NCI-H2227 (cell line): ENCODE measurements around the gene GRB10.
"Not testable (repeated sequence)": the region's sequence is repeated elsewhere in the genome, so short reads cannot be mapped to it uniquely, and the experiment has no call there.

Experiments
- DNase-seq: peaks from one replicate; lab custom pipeline; 2025; ENCODE audit not compliant: unreplicated experiment; lab: John Stamatoyannopoulos, UW

The GRB10 gene

DNA sequence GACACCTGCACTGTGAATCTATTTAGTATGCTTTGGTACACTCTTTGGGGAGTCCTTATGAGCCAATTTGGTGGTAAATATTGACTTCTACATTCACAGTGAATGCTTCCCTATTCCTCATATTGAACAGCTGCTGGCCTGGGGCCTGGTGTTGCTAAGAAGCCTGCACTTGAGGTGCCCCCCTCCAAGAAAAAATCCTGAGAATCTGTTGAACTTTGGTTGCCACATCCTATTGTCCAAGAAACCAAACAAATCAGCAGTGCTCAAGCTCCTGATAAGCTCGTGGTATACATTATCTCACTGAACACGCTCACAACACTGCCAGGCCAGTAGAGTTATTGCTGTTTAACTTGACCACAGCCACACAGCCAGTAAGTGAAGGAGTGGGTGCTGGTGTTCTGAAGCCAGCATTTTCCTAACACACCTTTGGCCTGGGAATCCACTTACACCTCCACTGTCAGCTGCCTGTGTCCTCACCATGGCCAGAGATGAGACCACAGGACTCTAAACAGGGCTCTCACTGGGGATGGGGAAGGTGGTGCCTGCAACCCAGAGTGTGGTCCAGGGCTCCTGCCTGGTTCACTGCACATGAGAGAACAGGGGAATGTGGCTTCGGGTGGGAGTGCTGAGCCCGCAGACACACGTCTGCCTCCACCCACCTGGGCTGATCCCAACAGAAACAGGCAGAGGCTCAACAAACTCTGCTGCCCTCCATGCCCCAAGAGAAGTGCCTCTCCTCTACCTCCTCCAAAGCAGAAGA, 224.2 kb downstream of the GRB10 start:
- no peak for DNase-seq

DNA sequence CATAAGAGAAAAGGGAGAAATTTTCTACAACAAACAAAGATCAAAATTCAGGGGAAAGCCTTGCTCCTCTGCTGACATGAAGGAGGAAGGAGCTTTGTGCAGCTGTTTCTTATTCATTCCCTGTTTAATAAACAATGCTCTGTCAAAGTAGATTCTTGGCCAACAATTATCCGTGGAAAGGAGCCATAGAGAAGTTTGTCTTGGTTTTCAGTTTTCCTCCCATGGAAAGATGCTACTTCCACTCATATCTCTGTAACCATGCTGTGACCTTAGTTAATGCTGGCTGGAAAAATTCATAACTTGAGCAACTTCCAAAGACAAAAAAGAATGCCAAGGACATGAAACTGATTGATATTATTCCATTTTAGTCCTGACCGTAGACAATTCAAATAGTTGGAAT, 225.6 kb downstream of the GRB10 start:
- no peak for DNase-seq

DNA sequence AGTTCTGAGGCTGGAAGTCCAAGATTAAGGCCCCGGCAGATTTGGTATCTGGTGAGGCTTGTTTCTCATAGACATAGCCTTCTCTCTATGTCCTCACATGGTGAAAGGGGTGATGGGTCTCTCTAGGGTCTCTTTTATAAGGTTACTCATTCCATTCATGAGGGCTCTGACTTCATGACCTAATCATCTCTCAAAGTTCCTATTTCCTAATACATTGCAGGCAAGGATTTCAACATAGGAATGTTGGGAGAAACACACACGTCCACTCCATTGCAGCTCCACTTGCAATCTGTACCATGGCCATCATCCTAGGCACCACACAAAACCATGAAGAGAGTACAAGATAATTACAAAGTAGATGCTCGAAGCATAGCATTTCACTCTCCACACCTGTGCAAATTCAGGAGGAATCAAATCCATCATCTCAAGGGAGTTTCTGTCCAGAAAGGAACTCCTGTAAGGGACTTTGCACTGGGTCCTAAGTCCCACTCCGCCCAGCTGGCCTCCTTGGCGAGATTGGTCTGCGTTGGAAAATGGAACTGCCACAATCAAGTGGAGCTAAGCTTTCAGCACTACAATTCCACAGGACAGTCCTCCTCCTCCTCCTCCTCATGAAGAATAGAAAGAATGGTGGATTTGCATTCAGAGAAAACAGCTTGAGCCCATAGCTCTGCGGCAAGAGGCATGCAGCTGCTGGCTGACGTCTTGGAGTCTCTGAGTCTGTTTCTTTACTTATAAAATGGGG, 226.3 kb downstream of the GRB10 start:
- DNase-seq = no peak

DNA sequence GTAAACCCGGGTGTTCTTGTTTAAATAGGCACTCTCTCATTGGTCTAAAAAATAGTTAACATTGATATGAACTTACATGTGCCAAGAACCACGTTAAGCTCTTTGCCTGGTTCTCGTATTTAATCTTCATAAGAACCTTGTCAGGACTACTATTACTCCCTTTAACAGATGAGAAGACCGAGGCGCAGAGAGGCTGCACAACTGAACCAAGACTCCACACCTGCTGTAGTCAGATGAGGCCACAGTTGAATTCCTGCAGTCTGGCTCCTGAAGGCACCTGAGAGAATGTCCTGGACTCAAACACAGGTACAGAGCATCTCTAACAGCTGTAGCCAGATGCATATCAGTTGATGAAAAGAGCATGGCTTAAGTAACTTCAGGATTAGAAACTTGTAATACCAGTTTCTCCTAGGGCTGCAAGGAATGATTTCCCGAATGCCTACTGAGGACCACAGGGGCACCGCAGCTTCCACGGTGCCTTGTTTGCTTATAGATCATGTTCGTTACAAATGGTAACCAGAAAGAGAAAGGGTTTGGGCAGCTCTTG, 227.0 kb downstream of the GRB10 start:
- no peak for DNase-seq

DNA sequence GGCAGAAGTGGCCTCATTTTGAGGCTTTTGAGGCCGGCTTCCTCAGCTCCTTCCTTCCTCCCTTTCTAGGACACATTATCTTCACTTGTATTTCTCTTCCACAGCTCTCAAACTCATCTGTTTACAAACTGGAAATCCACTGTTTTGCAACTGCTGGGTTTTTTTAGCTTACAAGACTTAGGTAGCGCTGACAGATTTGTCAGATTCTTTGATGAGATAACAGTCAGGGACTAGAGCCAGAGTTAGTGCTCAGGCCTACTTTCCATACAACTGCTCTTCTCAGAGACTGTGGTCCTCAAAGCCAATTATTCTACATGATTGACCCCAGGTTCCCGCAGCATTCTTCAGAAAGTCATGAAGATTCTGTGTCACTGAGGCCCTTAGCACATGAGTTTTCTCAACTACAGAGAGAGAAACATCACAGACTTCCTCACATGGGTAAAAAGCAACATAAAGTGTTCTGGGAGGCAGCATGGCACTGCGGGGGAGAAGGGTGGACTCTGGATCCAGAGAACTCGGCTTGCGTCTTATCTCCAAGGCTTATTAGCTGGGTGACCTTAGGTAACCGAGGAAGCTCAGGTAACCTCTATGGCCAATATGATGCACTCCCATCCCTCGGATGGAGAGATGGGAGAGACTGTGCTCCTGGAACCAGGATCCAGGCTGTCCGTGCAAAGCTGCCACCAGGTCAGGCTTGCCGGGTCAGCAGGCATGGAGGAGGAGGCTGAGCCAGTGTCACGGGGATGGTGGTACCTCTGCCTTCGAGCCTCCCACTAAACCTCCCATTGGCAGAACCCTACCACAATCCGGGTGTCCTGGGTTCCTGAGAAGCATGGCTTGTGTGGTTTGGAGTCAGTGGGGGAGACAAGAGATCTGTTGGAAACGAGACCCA, 228.0 kb downstream of the GRB10 start:
- no peak for DNase-seq

DNA sequence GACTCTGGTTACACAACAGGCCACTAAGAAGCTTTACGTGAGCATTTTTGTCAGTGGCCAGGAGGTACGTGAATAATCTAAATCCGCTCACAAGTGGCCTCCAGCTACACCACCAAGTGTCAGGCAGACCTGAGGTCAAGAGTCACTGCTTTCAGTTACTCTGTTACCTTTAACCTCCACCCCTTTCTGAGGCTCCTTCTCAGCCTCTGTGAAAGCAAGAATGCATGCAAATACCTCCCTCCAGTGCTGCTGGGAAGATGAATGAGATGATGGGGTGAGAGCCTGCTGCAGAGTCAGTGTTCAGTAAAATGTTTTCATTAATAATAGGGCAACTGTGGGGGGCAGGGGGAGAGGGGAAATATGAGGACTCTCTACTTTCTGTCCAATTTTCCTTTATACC, 228.7 kb downstream of the GRB10 start:
- DNase-seq = no peak

DNA sequence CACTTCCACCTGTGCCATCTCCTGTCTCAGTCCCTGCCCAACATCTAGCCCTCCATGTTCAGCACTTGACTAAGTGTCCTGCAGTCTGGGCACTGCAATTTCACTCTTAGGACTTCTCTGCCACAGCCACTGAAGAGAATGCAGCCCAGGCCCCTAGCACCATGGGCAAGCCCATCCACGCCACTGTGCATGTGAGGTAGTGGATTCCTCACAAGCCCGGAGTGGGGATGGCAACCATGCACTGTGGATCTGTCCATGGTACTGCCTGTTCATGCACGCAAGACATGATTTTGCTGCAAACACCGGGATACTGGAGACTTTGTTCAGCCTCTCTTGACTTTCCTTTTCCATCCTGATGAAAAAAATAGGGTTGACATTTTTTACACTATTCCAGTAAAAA, 229.8 kb downstream of the GRB10 start:
- no peak for DNase-seq

DNA sequence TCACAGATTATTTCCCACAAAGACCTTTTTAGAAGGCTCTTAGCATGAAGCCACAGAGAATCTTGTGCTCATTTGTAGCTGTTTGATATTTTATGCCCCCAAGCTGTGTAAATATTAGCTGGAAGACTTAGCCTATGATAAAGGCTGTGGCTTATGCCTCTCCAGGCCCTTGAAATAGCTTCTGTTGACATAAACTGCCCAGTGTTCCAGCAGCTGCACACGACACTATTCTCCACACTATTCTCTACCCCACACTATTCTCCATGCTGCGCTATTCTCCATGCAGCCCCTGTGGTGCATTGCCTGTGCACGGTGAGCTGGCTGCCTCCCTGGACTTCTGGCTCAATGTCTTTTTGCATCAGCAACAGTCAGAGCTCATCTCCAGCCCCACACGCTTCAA, 230.6 kb downstream of the GRB10 start:
- peak; percentile 16 for DNase-seq

DNA sequence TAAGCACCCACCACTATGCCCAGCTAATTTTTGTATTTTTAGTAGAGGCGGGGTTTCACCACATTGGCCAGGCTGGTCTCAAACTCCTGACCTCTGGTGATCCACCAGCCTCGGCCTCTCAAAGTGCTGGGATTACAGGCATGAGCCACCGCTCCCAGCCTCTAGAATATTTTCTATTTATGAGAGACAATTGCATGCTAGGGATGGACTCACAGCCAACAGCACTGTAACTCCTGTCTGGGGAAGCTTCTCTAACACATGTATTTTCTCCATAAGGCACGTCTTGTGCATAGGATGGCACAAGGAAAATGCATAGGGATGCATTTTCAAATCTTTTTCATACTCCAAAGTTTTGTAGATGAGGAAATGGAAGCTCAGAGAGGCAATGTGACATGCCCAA, 237.1 kb downstream of the GRB10 start:
- not testable (repeated sequence) for DNase-seq

DNA sequence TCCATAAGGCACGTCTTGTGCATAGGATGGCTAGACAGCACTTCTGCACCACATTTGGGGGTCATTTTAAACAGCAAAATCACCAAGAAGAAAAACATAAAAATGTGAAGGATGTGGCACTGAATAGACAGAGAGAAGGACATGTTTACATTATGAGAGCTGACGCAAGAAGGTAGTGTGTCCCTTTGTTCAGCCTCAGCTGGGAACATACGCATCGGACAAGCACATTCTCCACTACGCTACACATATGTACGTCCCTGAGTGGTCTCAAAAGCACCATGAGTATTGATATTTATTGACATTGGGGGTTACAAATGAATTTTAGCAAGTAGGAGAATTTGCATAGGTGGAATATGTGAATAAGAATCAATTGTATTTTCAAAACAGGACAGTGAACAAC, 237.7 kb downstream of the GRB10 start:
- DNase-seq = no peak

DNA sequence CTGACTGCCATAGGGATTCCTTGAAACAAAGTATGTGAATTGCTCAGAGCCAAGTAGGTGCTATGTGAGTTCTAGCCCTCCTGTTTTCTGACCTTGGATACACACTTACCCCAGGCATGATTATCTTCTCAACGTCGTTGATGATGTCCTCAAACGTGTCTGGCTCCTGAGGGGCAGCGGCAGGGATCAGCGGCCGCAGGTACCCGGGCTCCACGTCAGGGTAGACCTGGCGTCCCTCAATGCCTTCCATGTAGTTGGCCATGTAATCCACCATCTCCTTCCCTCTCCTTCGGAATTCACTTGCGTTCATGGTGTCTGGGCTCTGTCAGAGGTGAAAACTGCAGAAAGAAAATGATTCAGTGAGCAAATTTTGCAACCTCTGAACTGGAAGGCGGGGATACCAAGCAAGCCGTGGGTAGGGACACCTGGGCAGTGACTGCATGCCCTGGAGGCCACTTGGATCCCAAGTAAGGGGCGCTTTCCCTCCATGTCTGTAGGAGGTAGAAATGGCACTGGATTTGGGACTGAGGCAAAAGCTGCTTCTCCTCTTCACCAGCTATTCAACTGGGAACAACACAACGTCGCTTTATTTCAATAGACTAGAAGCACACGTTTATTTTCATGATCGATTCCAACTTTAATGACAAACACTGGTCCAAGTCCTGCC, 238.8 kb downstream of the GRB10 start:
- DNase-seq = no peak

DNA sequence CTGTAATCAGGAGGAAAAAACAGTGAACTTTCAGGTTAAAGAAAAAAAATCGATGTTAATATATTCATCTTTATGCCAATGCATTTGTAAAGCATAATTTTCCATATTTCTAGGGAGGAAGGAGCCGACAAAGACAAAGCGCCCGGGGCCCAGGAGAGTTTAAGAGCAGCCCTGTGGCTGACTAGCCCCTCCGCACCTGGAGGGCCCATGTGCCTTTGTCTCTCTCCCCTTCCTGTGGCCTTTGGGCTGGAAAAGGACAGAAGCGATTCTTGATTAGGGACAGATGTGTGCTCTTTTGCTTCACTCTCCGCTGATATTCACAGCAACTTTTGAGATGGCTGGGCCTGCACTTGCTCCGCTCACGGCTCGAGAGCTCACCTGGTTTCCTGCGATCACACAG, 240.6 kb downstream of the GRB10 start:
- DNase-seq = no peak

DNA sequence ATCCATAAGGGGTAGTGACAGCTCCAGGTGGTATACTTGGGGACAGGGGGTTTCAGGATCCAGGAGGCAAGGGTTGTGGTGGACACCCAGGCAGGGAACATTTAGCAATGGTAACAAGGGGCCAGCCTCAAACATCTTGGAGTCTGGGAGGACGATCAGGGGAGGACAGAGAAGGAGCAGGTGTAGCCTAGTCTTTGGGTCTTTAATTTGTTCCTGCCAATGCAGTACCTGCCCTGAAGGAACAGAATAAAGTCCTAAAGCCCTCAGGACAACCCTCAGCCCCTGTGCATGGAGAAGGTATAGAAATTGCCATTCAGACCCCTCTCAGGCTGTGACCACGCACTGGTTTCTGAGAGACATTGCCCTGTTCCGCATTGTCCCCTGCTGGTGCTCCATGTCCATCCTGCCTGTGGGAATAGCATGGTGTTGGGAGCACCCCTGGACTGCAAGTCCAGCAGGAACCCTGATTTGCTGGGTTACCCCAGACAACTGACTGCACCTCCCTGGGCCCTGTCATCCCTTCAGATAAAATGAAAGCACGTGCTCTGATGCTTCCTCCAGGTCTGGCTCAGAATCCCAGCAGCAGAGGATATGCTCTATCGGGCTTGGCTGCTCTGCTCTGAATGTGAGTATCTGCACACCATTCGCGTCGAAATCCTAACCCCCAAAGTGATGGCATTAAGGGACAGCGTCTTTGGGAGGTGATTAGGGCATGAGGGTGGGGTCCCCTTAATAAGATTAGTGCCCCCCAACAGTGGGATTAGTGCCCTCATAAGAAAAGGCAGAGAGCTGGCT, 241.7 kb downstream of the GRB10 start:
- no peak for DNase-seq
